ENCODE data around the gene ATXN10.

Gene ATXN10

GRCh38 chr22:45882881-45883810, 211.5 kb downstream of the ATXN10 start:
- no peak for DNase-seq

- DNase-seq: no peak
Measured at GRCh38 chr22:45883811-45884170, 212.2 kb downstream of the ATXN10 start.

- DNase-seq: no peak
Measured at GRCh38 chr22:45884201-45885062, 212.8 kb downstream of the ATXN10 start.

- DNase-seq: no peak
Measured at GRCh38 chr22:45885171-45885840, 213.7 kb downstream of the ATXN10 start.

- DNase-seq: no peak
Measured at GRCh38 chr22:45885941-45886395, 214.3 kb downstream of the ATXN10 start.

GRCh38 chr22:45886540-45886939, 214.9 kb downstream of the ATXN10 start:
- DNase-seq: no peak

GRCh38 chr22:45887202-45888131, 215.8 kb downstream of the ATXN10 start:
- DNase-seq: no peak

GRCh38 chr22:45888221-45889092, 216.8 kb downstream of the ATXN10 start:
- DNase-seq: no peak

- no peak for DNase-seq
Measured at GRCh38 chr22:45889093-45889538, 217.5 kb downstream of the ATXN10 start.

- no peak for DNase-seq
Measured at GRCh38 chr22:45889539-45890350, 218.1 kb downstream of the ATXN10 start.

GRCh38 chr22:45890351-45890635, 218.7 kb downstream of the ATXN10 start:
- DNase-seq: no peak

- DNase-seq: no peak
Measured at GRCh38 chr22:45891021-45891421, 219.4 kb downstream of the ATXN10 start.

- no peak for DNase-seq
Measured at GRCh38 chr22:45891471-45891995, 219.9 kb downstream of the ATXN10 start.

GRCh38 chr22:45891996-45892621, 220.5 kb downstream of the ATXN10 start:
- DNase-seq: no peak

GRCh38 chr22:45892681-45893461, 221.2 kb downstream of the ATXN10 start:
- no peak for DNase-seq

GRCh38 chr22:45893516-45893915, 221.9 kb downstream of the ATXN10 start:
- DNase-seq: no peak
